ENCODE results near the gene ATP5PO.

The ATP5PO gene

GRCh38 chr21:33890187-33890586 is 25.4 kb downstream of the ATP5PO start:
- Histone ChIP-seq H3K9me3 (ENCODE audit: insufficient read depth, low read length) (no peaks in the 10 kb centered on the region), H2AFZ (ENCODE audit: low read depth, low read length) (no peak overlapping the region), H3K27ac (ENCODE audit: low read length) (no peak overlapping the region), H3K27me3 (ENCODE audit: low read depth, low read length) (no peaks in the 10 kb centered on the region), H3K9ac (ENCODE audit: low read length) (no peak overlapping the region), H3K4me1 (ENCODE audit: low read length) (no peaks in the 10 kb centered on the region), H3K36me3 (replicated peaks; ENCODE audit: low read depth, low read length) (no peaks in the 10 kb centered on the region), H3K79me2 (ENCODE audit: low read length) (no peaks in the 10 kb centered on the region), H3K4me3 (ENCODE audit: low read length) (no peak overlapping the region), H4K20me1 (ENCODE audit: insufficient read depth, low read length) (no peaks in the 10 kb centered on the region), H3K4me2 (ENCODE audit: low read length) (no peak overlapping the region)
- TF ChIP-seq EZH2phosphoT487 (IDR thresholded peaks at IDR 0.05; ENCODE audit: low read depth) = no peak
- no peak for TF ChIP-seq CTCF (IDR thresholded peaks at IDR 0.05; ENCODE audit: low read depth, low read length)

GRCh38 chr21:33886321-33886720 is 29.3 kb downstream of the ATP5PO start:
- Histone ChIP-seq H3K27ac (ENCODE audit: low read length) (no peak overlapping the region), H3K36me3 (replicated peaks; ENCODE audit: low read depth, low read length) (no peaks in the 10 kb centered on the region), H3K4me3 (ENCODE audit: low read length) (no peak overlapping the region), H2AFZ (ENCODE audit: low read depth, low read length) (no peak overlapping the region), H3K9me3 (ENCODE audit: insufficient read depth, low read length) (no peaks in the 10 kb centered on the region), H3K4me2 (ENCODE audit: low read length) (no peak overlapping the region), H3K4me1 (ENCODE audit: low read length) (no peaks in the 10 kb centered on the region), H3K27me3 (ENCODE audit: low read depth, low read length) (no peaks in the 10 kb centered on the region), H3K9ac (ENCODE audit: low read length) (no peak overlapping the region), H3K79me2 (ENCODE audit: low read length) (no peaks in the 10 kb centered on the region), H4K20me1 (ENCODE audit: insufficient read depth, low read length) (no peaks in the 10 kb centered on the region)
- no peak for TF ChIP-seq CTCF (IDR thresholded peaks at IDR 0.05; ENCODE audit: low read depth, low read length)
- TF ChIP-seq EZH2phosphoT487 (IDR thresholded peaks at IDR 0.05; ENCODE audit: low read depth) = no peak

- H3K27ac ChIP-seq (ENCODE audit: low read length) = no peak overlapping the region
- H3K9ac ChIP-seq (ENCODE audit: low read length) = no peak overlapping the region
- no peaks in the 10 kb centered on the region for H3K36me3 ChIP-seq (replicated peaks; ENCODE audit: low read depth, low read length)
- no peak overlapping the region for H2AFZ ChIP-seq (ENCODE audit: low read depth, low read length)
- no peaks in the 10 kb centered on the region for H3K4me1 ChIP-seq (ENCODE audit: low read length)
- no peaks in the 10 kb centered on the region for H3K9me3 ChIP-seq (ENCODE audit: insufficient read depth, low read length)
- H4K20me1 ChIP-seq (ENCODE audit: insufficient read depth, low read length) = no peaks in the 10 kb centered on the region
- no peak for TF ChIP-seq CTCF (IDR thresholded peaks at IDR 0.05; ENCODE audit: low read depth, low read length)
- TF ChIP-seq EZH2phosphoT487 (IDR thresholded peaks at IDR 0.05; ENCODE audit: low read depth) = no peak
- no peaks in the 10 kb centered on the region for H3K79me2 ChIP-seq (ENCODE audit: low read length)
- no peak overlapping the region for H3K4me2 ChIP-seq (ENCODE audit: low read length)
- H3K27me3 ChIP-seq (ENCODE audit: low read depth, low read length) = no peaks in the 10 kb centered on the region
- no peak overlapping the region for H3K4me3 ChIP-seq (ENCODE audit: low read length)
Observed at GRCh38 chr21:33885172-33885514, 30.5 kb downstream of the ATP5PO start.

GRCh38 chr21:33884376-33885171 is 31.0 kb downstream of the ATP5PO start:
- TF ChIP-seq EZH2phosphoT487 (IDR thresholded peaks at IDR 0.05; ENCODE audit: low read depth) (no peak), CTCF (IDR thresholded peaks at IDR 0.05; ENCODE audit: low read depth, low read length) (no peak)
- no peaks in the 10 kb centered on the region for H4K20me1 ChIP-seq (ENCODE audit: insufficient read depth, low read length)
- H3K9ac ChIP-seq (ENCODE audit: low read length) = no peak overlapping the region
- H3K36me3 ChIP-seq (replicated peaks; ENCODE audit: low read depth, low read length) = no peaks in the 10 kb centered on the region
- H3K4me2 ChIP-seq (ENCODE audit: low read length) = no peak overlapping the region
- no peaks in the 10 kb centered on the region for H3K9me3 ChIP-seq (ENCODE audit: insufficient read depth, low read length)
- H3K27me3 ChIP-seq (ENCODE audit: low read depth, low read length) = no peaks in the 10 kb centered on the region
- no peak overlapping the region for H3K27ac ChIP-seq (ENCODE audit: low read length)
- no peak overlapping the region for H2AFZ ChIP-seq (ENCODE audit: low read depth, low read length)
- H3K4me3 ChIP-seq (ENCODE audit: low read length) = no peak overlapping the region
- H3K79me2 ChIP-seq (ENCODE audit: low read length) = no peaks in the 10 kb centered on the region
- H3K4me1 ChIP-seq (ENCODE audit: low read length) = no peaks in the 10 kb centered on the region
